Spleen (tissue), 11 donors: ENCODE measurements around the gene FURIN. TPM values are rescaled to one million over a fixed set of nuclear protein-coding genes. Genes with fewer than 3 reads are reported as not detected.

Experiments used
- DNase-seq: peaks from one replicate; pipeline ENCODE4 v3.0.0-alpha.2; 2020
- H3K27ac ChIP-seq, 8 donors: fragments of 200-600 bp; sonication (generic) in 7 of 8; 1 replicate in 4 of 8; 2 replicates in 4 of 8; pipeline versions ENCODE4 v1.5.0 to v1.8.0; 2016 to 2021; ENCODE audit warnings: inconsistent platforms in 4 of 8, mild to moderate bottlenecking in 4 of 8, moderate library complexity in 1 of 8
- H3K27me3 ChIP-seq, 7 donors: fragments of 200-600 bp; sonication (generic) in 6 of 7; replicated peaks in 1 of 7; 1 replicate in 4 of 7; 2 replicates in 3 of 7; pipeline versions ENCODE4 v1.5.0 to v1.8.0; 2016 to 2021; ENCODE audit warnings: inconsistent platforms in 3 of 7, mild to moderate bottlenecking in 1 of 7
- H3K36me3 ChIP-seq, 6 donors: fragments of 200-600 bp; sonication (generic) in 5 of 6; 1 replicate in 4 of 6; 2 replicates in 2 of 6; pipeline versions ENCODE4 v1.5.0 to v1.8.0; 2016 to 2021; ENCODE audit warnings: inconsistent platforms in 2 of 6
- H3K4me1 ChIP-seq, 6 donors: fragments of 200-600 bp; sonication (generic) in 5 of 6; 1 replicate in 3 of 6; 2 replicates in 3 of 6; pipeline versions ENCODE4 v1.5.0 to v1.8.0; 2016 to 2021; ENCODE audit warnings: inconsistent platforms in 3 of 6
- H3K4me3 ChIP-seq, 8 donors: fragments of 200-600 bp; sonication (generic) in 7 of 8; 1 replicate in 4 of 8; 2 replicates in 4 of 8; pipeline versions ENCODE4 v1.5.0 to v1.8.0; 2016 to 2021; ENCODE audit warnings: inconsistent platforms in 4 of 8, mild to moderate bottlenecking in 4 of 8, moderate library complexity in 2 of 8
- H3K9me3 ChIP-seq, 8 donors: fragments of 200-600 bp; sonication (generic) in 7 of 8; 1 replicate in 4 of 8; 2 replicates in 4 of 8; pipeline versions ENCODE4 v1.5.0 to v1.8.0; 2016 to 2021; ENCODE audit warnings: inconsistent platforms in 4 of 8
- CTCF ChIP-seq, 11 experiments: fragments of 200-600 bp in 7 of 11; fragments of 450-650 bp in 4 of 11; sonication (generic) in 4 of 11; IDR thresholded peaks in 8 of 11; conservative IDR thresholded peaks in 3 of 11; 1 replicate in 7 of 11; 2 replicates in 4 of 11; pipeline versions ENCODE4 v1.4.0 to v1.8.0; 2016 to 2021; ENCODE audit warnings: antibody characterized with exemption in 11 of 11, inconsistent platforms in 4 of 11, mild to moderate bottlenecking in 1 of 11
- POLR2A ChIP-seq, 3 donors: fragments of 450-650 bp; IDR thresholded peaks; one replicate each; pipeline ENCODE4 v1.5.1; 2017; ENCODE audit warnings: antibody characterized with exemption in 3 of 3, mild to moderate bottlenecking in 1 of 3
- POLR2AphosphoS5 ChIP-seq, 3 donors: sonication (generic); formaldehyde crosslinking; IDR thresholded peaks; one replicate each; pipeline ENCODE4 v1.5.1; 2017; ENCODE audit warnings: antibody characterized with exemption in 3 of 3
- WGBS, 5 donors: extraction: QIAGEN DNeasy Blood & Tissue Kit in 3 of 5; methylation state at CpG; one replicate each; pipeline versions ENCODE4 v1.1.5 to v1.1.7; 2013 to 2018; 5-methylcytosine and 5-hydroxymethylcytosine counted together
- intact Hi-C: fragments of 100-400 bp; cut with DNase I; formaldehyde crosslinking; loops from one replicate; pipeline ENCODE4 v1.15.0; 2023; ENCODE audit warnings: low total_unique reads
- polyA plus RNA-seq, 3 donors: library from polyadenylated mRNA; stranded (reverse); fragments of 200-250 nt; gene quantifications; one replicate each; pipeline ENCODE4 v1.2.1, GENCODE V29; 2013
- total RNA-seq, 7 donors: library from RNA; depleted of rRNA in 3 of 7; stranded (reverse); fragments of >200 nt in 3 of 7; fragmentation: NEBNext Ultra II Directional in 4 of 7; extraction: Animal tissue kit (Norgen Biotek cat#: 25700) in 4 of 7; gene quantifications; one replicate each; pipeline versions ENCODE4 v1.1.0 to v1.2.1, GENCODE V29; 2016 to 2021
- donor health status: healthy with polysubstance abuse.
- donor health status: DM: no; HTN: no; CAD: no; lungs with moderate emphysema.
- donor health status: DM: no; HTN: no; CAD: no.
- donor health status: Bipolar disorder and iron deficiency.
- donor health status: healthy.
- donor health status: DM: no; HTN: no; CAD: no.
- donor health status: DM: yes; HTN: yes; CAD: no.

Gene FURIN
- total and polyA plus RNA-seq, 10 donors: 10.0 to 139 (median 79.0) TPM

GRCh38 chr15:90838544-90838943, 29.8 kb upstream of the FURIN start:
- DNase-seq: peak; percentile 79
- 64 to 77% (median 71%) methylated on average over 14 to 15 of the region's 15 CpGs for WGBS, 5 donors
- no peaks in the 10 kb centered on the region for H3K36me3 ChIP-seq
- H3K27me3 ChIP-seq: no peaks in the 10 kb centered on the region
- H3K4me3 ChIP-seq: peak overlapping the region in 1 of 8 donors; percentile 35
- no peaks in the 10 kb centered on the region for H3K9me3 ChIP-seq
- H3K4me1 ChIP-seq: peaks cover 11 to 62% (median 43%) of the 10 kb centered on the region in 6 donors
- intact Hi-C loops: loop anchor here (10.0 kb wide), 1 partner anchor 46 kb away; the partner anchor contains the start of gene FES
- H3K27ac ChIP-seq: peak overlapping the region in 3 of 8 donors; percentile 59 to 87 (median 83)
- TF ChIP-seq POLR2AphosphoS5 (IDR thresholded peaks at IDR 0.05) (no peak), POLR2A (IDR thresholded peaks at IDR 0.05) (no peak), CTCF (IDR thresholded peaks at IDR 0.05 in 8 of 11, conservative IDR thresholded peaks at IDR 0.05 in 3 of 11) (no peak)

- TF ChIP-seq CTCF (IDR thresholded peaks at IDR 0.05 in 8 of 11, conservative IDR thresholded peaks at IDR 0.05 in 3 of 11): no peak
- peak; percentile 16 to 38 (median 32) for TF ChIP-seq POLR2AphosphoS5 (IDR thresholded peaks at IDR 0.05)
- 31 to 44% (median 37%) methylated on average over 18 to 19 of the region's 19 CpGs for WGBS, 5 donors
- DNase-seq: peak; percentile 87
- Histone ChIP-seq H3K27me3 (no peaks in the 10 kb centered on the region), H3K4me1 (peaks cover 11 to 67% (median 45%) of the 10 kb centered on the region in 6 donors), H3K4me3 (peak overlapping the region in 3 of 8 donors; percentile 3 to 58 (median 9)), H3K9me3 (no peaks in the 10 kb centered on the region), H3K36me3 (no peaks in the 10 kb centered on the region), H3K27ac (peak overlapping the region in 7 of 8 donors; percentile 58 to 88 (median 75))
- intact Hi-C loops: loop anchor here (10.0 kb wide), 1 partner anchor 45 kb away; the partner anchor contains the start of gene FES
These were observed 29.0 kb upstream of the FURIN start for GRCh38 chr15:90839187-90840071.

GRCh38 chr15:90840157-90840855, 28.1 kb upstream of the FURIN start:
- WGBS, 5 donors: 84 to 94% (median 90%) methylated on average over 18 of the region's 18 CpGs
- intact Hi-C loops: no loop called here

More at GRCh38 chr15:90840157-90840855, 28.1 kb upstream of the FURIN start:
- Histone ChIP-seq H3K4me1 (peaks cover 11 to 69% (median 51%) of the 10 kb centered on the region in 6 donors), H3K27ac (peak overlapping the region in 7 of 8 donors; percentile 58 to 88 (median 75)), H3K4me3 (peak overlapping the region in 2 of 8 donors; percentile 3 to 58), H3K9me3 (no peaks in the 10 kb centered on the region), H3K27me3 (no peaks in the 10 kb centered on the region), H3K36me3 (no peaks in the 10 kb centered on the region)
- TF ChIP-seq POLR2A (IDR thresholded peaks at IDR 0.05) (no peak), CTCF (IDR thresholded peaks at IDR 0.05 in 8 of 11, conservative IDR thresholded peaks at IDR 0.05 in 3 of 11) (no peak), POLR2AphosphoS5 (IDR thresholded peaks at IDR 0.05) (no peak)
- DNase-seq: no peak
